ENCODE data around the gene UBE4B.

- TF ChIP-seq CTCF (conservative IDR thresholded peaks at IDR 0.05) (no peak), ZFX (IDR thresholded peaks at IDR 0.05) (no peak)
Measured at GRCh38 chr1:10056599-10056987, 23.8 kb downstream of the UBE4B start.
